Renal pelvis (tissue), 4 donors: Measurements from ENCODE around the gene PRUNE2. TPM values are rescaled to one million over a fixed set of nuclear protein-coding genes. Genes with fewer than 3 reads are reported as not detected.
"Not testable (repeated sequence)": the region's sequence is repeated elsewhere in the genome, so short reads cannot be mapped to it uniquely, and the experiment has no call there.

ENCODE experiments used
- DNase-seq: peaks from one replicate; pipeline ENCODE4 v3.0.0-alpha.2; 2013
- polyA plus RNA-seq, 3 donors: library from polyadenylated mRNA; unstranded; fragments of 120-200 nt; gene quantifications; one replicate each; pipeline ENCODE4 v1.2.1, GENCODE V29; 2013; ENCODE audit not compliant: insufficient read length in 3 of 3

Gene PRUNE2
- polyA plus RNA-seq, 3 donors = 12.0 to 16.8 (median 14.1) TPM

DNA sequence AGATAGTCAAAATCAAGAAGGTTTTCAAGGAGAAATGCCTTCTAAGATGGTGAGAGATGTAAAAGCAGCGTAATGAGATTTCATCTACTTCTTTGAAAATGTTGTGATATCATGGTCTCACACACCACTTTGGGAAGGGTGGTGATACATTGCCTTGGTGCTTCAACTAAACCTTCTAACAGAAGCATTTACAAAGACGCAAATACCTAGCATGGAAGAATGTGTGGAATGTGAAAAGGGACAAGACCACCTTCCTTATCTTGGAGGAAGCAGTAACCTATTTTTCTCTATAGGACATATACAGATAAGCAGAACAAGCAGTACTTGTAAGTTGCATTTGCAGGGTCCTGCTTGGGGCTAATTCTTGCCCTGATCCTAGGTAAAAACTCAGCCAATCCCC, 102.8 kb downstream of the PRUNE2 start:
- no peak for DNase-seq

- DNase-seq = no peak
Measured at GRCh38 chr9:76800901-76801300, 105.0 kb downstream of the PRUNE2 start.

- no peak for DNase-seq
Measured at GRCh38 chr9:76799473-76799872, 106.4 kb downstream of the PRUNE2 start.

- no peak for DNase-seq
Measured at GRCh38 chr9:76798527-76798926, 107.4 kb downstream of the PRUNE2 start.

GRCh38 chr9:76796296-76796695, 109.6 kb downstream of the PRUNE2 start:
- DNase-seq = no peak

DNA sequence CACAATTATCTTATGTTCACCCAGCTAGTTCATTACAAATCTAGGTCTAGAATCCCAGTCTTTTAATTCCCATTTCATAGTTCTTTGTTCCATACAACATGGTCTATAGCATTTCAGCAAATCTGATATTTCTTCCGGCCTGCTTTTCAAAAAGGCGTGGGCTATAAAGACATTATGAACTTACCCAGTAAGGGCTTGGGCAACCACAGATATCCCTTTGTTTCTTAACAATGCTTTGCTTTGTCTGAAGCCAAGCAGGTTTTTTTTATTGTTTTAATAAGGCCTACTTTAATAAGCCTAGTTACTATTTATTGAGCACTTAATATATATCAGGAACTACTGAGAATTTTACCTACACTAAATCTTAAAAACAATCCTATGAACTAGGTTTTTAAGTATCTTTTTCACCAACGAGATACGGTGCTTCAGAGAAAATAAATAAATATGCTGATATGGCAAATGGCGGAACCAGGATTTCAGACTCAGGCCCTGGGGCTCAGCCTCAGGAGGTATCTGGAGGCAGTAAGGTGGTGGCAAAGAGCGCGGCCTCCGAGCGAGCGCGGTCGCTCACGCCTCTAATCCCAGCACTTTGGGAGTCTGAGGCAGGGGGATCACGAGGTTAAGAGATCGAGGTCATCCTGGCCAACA, 112.0 kb downstream of the PRUNE2 start:
- no peak for DNase-seq

GRCh38 chr9:76789840-76790239, 116.1 kb downstream of the PRUNE2 start:
- no peak for DNase-seq

GRCh38 chr9:76787677-76788076, 118.2 kb downstream of the PRUNE2 start:
- no peak for DNase-seq

DNA sequence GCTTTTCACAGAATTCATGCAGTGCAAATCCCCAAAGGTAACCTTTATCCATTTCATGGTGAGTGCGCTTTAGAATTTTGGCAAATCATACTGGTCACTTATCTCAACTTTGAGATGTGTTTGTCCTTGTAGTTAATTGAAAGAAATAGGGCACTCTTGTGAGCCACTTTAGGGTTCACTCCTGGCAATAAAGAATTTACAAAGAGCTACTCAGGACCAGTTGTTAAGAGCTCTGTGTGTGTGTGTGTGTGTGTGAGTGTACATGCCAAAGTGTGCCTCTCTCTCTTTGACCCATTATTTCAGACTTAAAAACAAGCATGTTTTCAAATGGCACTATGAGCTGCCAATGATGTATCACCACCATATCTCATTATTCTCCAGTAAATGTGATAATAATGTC, 120.4 kb downstream of the PRUNE2 start:
- no peak for DNase-seq

- DNase-seq = no peak
Measured at GRCh38 chr9:76784881-76785280, 121.0 kb downstream of the PRUNE2 start.

- peak; percentile 70 for DNase-seq
Measured at GRCh38 chr9:76772686-76773445, 133.0 kb downstream of the PRUNE2 start.

DNA sequence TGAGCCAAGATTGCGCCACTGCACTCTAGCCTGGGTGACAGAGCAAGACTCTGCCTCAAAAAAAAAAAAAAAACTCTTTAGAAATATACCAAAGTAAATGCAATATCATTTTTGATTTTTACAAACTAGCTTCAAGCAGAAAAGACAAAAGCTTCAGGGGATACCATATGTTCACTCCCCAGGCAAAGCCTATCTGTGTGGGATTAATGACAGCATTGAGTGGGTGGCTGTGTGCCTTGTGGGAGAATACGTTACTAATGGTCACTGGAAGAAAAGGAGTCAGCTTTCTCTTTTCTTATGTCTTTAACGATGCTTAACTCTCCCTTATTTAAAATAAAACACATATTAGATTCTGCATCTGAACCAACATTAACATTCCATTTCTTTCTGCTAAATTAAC, 139.8 kb downstream of the PRUNE2 start:
- no peak for DNase-seq

- no peak for DNase-seq
Measured at GRCh38 chr9:76764138-76764537, 141.8 kb downstream of the PRUNE2 start, which contains the start of gene PCA3. Gene PCA3 (plus strand): TSS chr9:76764438.

- DNase-seq = no peak
Measured at GRCh38 chr9:76761448-76761847, 144.5 kb downstream of the PRUNE2 start.

- no peak for DNase-seq
Measured at GRCh38 chr9:76759732-76760131, 146.2 kb downstream of the PRUNE2 start.

- DNase-seq = no peak
Measured at GRCh38 chr9:76758476-76758875, 147.4 kb downstream of the PRUNE2 start.

- no peak for DNase-seq
Measured at GRCh38 chr9:76756941-76757673, 148.8 kb downstream of the PRUNE2 start.

DNA sequence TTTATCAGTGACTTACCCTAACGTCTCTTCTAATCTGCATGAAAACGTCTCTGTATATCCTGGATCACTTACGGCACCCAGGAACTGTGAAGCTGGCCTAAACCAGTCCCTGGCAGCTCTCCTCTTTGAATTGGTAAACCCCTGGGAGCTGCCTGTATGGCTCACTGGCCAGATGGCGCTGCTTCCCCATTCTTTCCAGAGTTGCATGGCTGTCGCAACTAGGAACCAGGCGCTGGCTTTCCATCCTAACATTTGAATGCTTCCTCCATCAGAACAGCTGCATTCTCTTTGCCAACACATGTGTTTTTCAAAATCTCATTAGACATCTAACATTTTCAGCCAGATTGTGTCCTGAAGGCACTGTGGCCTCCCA, 149.7 kb downstream of the PRUNE2 start:
- DNase-seq = no peak

DNA sequence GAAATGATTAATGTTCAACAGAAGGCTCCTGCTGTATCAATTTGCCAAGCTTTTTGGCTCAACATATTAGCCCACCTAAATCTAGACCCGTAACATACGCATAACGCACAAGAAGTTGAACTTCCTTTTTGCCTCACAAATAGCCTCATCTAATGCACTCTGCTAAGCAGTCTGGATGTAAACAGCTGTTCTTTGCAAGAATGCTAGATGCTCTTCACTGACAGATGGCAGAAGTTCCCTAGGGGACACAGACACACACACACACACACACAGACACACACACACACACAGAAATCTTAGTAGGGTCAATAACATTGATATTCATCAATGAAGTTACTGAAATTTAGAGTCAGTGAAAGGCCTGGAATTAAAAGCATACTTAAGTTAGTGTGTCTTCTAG, 154.9 kb downstream of the PRUNE2 start:
- no peak for DNase-seq

DNA sequence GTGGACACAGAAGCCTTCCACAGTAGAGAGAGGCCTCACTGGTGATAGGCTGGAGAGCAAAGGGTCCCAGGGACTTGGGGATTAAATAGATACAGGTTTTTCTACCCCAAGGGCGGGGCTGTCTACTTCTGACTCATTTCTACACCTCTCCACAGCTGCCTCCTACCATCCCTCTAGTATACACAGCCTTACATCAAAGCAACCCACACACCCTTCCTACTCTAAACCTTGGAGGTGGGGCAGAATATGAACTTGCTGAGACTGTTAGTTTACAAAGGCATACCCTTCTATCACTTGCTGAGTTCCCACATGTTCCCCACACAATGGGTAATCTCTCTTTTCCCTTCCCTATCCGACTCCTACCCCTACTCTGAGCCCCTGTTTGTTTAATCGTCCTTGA, 161.6 kb downstream of the PRUNE2 start:
- DNase-seq = no peak

- no peak for DNase-seq
Measured at GRCh38 chr9:76743931-76744330, 162.0 kb downstream of the PRUNE2 start.

DNA sequence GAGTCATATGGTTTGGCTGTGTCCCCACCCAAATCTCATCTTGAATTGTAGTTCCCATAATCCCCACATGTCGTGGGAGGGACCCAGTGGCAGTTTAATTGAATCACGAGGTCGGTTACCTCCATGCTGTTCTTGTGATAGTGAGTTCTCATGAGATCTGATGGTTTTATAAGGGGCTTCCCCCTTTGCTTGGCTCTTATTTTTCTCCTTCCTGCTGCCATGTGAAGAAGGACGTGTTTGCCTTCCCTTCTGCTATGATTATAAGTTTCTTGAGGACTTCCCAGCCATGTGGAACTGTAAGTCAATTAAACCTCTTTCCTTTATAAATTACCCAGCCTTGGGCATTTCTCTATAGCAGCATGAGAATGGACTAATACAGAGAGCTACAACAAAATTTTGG, 163.0 kb downstream of the PRUNE2 start:
- DNase-seq = not testable (repeated sequence)

- no peak for DNase-seq
Measured at GRCh38 chr9:76741524-76741923, 164.4 kb downstream of the PRUNE2 start.
